PC-9 (cell line): Measurements from ENCODE around the gene SPINK8. TPM values are rescaled to one million over a fixed set of nuclear protein-coding genes. Genes with fewer than 3 reads are reported as not detected.

Experiments
- BruUV-seq: library from RNA; stranded (reverse); fragments of 400-500 nt; replicated peaks from 2 replicates; lab custom pipeline; 2021; lab: Mats Ljungman, UMichigan
- CTCF ChIA-PET: fragments of 300-600 bp; sonication (Branson Sonifier 250); formaldehyde crosslinking; loops from one replicate; lab custom pipeline; 2022; ENCODE audit warnings: antibody characterized with exemption; lab: Charles Lee
- POLR2A ChIA-PET: fragments of 300-600 bp; sonication (Branson Sonifier 250); formaldehyde crosslinking; loops from one replicate; lab custom pipeline; 2022; ENCODE audit warnings: antibody characterized with exemption; ENCODE audit not compliant: unreplicated experiment; lab: Charles Lee
- DNase-seq, 2 experiments: peaks; one replicate each; pipeline versions ENCODE4 v3.0.0 to v3.0.0-alpha.2; 2015 to 2022; ENCODE audit warnings: mixed read lengths in 1 of 2
- H2AFZ ChIP-seq: fragments of 200-600 bp; sonication (generic); 2 replicates; pipeline ENCODE4 v1.8.1; 2017; ENCODE audit warnings: antibody characterized with exemption
- H3F3A ChIP-seq: fragments of 200-600 bp; sonication (generic); 2 replicates; pipeline ENCODE4 v1.8.1; 2017; ENCODE audit warnings: antibody characterized with exemption, mild to moderate bottlenecking, low read depth; ENCODE audit not compliant: insufficient read depth
- H3K27ac ChIP-seq: fragments of 200-600 bp; sonication (generic); 2 replicates; pipeline ENCODE4 v1.6.1; 2016; ENCODE audit warnings: mixed run types
- H3K27me3 ChIP-seq: fragments of 200-600 bp; sonication (generic); 2 replicates; pipeline ENCODE4 v1.6.1; 2016; ENCODE audit warnings: low read depth, mixed run types; ENCODE audit not compliant: insufficient read depth
- H3K36me3 ChIP-seq: fragments of 200-600 bp; sonication (generic); 2 replicates; pipeline ENCODE4 v1.6.1; 2016; ENCODE audit warnings: low read depth, mixed run types
- H3K4me1 ChIP-seq: fragments of 200-600 bp; sonication (generic); replicated peaks from 2 replicates; pipeline ENCODE4 v1.6.1; 2016; ENCODE audit warnings: mixed run types; ENCODE audit not compliant: insufficient read depth
- H3K4me2 ChIP-seq: fragments of 200-600 bp; sonication (generic); 2 replicates; pipeline ENCODE4 v1.6.1; 2017; ENCODE audit warnings: mixed run types
- H3K4me3 ChIP-seq: fragments of 200-600 bp; sonication (generic); 2 replicates; pipeline ENCODE4 v1.6.1; 2016; ENCODE audit warnings: mixed run types
- H3K79me2 ChIP-seq: fragments of 200-600 bp; sonication (generic); 2 replicates; pipeline ENCODE4 v1.6.1; 2017; ENCODE audit warnings: low read depth, mixed run types
- H3K9me2 ChIP-seq: fragments of 200-600 bp; sonication (generic); 2 replicates; pipeline ENCODE4 v1.8.1; 2017; ENCODE audit warnings: mild to moderate bottlenecking; ENCODE audit not compliant: insufficient read depth
- H3K9me3 ChIP-seq: fragments of 200-600 bp; sonication (generic); 2 replicates; pipeline ENCODE4 v1.8.1; 2016; ENCODE audit warnings: low read depth; ENCODE audit not compliant: insufficient read depth
- H4K20me1 ChIP-seq: fragments of 200-600 bp; sonication (generic); 2 replicates; pipeline ENCODE4 v1.8.1; 2017; ENCODE audit not compliant: insufficient read depth
- CTCF ChIP-seq: fragments of 200-600 bp; sonication (generic); conservative IDR thresholded peaks from 2 replicates; pipeline ENCODE4 v1.6.1; 2017; ENCODE audit warnings: mixed run types, antibody characterized with exemption, mild to moderate bottlenecking, moderate library complexity
- EZH2 ChIP-seq: fragments of 200-600 bp; sonication (generic); IDR thresholded peaks from 2 replicates; pipeline ENCODE4 v1.8.0; 2017; ENCODE audit warnings: antibody characterized with exemption, low read depth
- intact Hi-C: fragments of 100-400 bp; cut with micrococcal nuclease; formaldehyde crosslinking; loops from one replicate; pipeline ENCODE4 v1.10.0; 2022; ENCODE audit not compliant: unreplicated experiment
- total RNA-seq: library from RNA; stranded (reverse); gene quantifications from 2 replicates; pipeline ENCODE4 v1.2.3, GENCODE V29; 2021

SPINK8 gene
- total RNA-seq, 1 experiment from 2014 or later = not detected

- Histone ChIP-seq H3K4me2 (no peak overlapping the region), H2AFZ (no peak overlapping the region), H3K27me3 (no peaks in the 10 kb centered on the region), H3K36me3 (no peaks in the 10 kb centered on the region), H3K4me3 (no peak overlapping the region), H4K20me1 (no peaks in the 10 kb centered on the region), H3K9me3 (no peaks in the 10 kb centered on the region), H3K27ac (no peak overlapping the region), H3K9me2 (no peaks in the 10 kb centered on the region), H3F3A (no peaks in the 10 kb centered on the region), H3K4me1 (no peaks in the 10 kb centered on the region; the same call in 1 of the 2 replicates), H3K79me2 (no peaks in the 10 kb centered on the region)
- ChIA-PET POLR2A (no interaction called here), CTCF (no interaction called here)
- TF ChIP-seq CTCF = no peak
- no peak for TF ChIP-seq EZH2
- peak in 1 of 2 experiments; percentile 61 for DNase-seq
- intact Hi-C loops = no loop called here
- no TSS peak for BruUV-seq
Measured at GRCh38 chr3:48356419-48356818, 23.0 kb upstream of the SPINK8 start.

GRCh38 chr3:48353987-48354386 is 20.5 kb upstream of the SPINK8 start:
- Histone ChIP-seq H3K9me3 (no peaks in the 10 kb centered on the region), H3K4me2 (no peak overlapping the region), H3K27me3 (no peaks in the 10 kb centered on the region), H4K20me1 (no peaks in the 10 kb centered on the region), H3K79me2 (no peaks in the 10 kb centered on the region), H3K27ac (no peak overlapping the region), H3F3A (no peaks in the 10 kb centered on the region), H3K36me3 (no peaks in the 10 kb centered on the region), H2AFZ (no peak overlapping the region), H3K4me1 (no peaks in the 10 kb centered on the region; the same call in 1 of the 2 replicates), H3K9me2 (no peaks in the 10 kb centered on the region), H3K4me3 (no peak overlapping the region)
- ChIA-PET CTCF (no interaction called here), POLR2A (no interaction called here)
- DNase-seq = no peak
- intact Hi-C loops = no loop called here
- TF ChIP-seq CTCF = no peak
- no peak for TF ChIP-seq EZH2
- no TSS peak for BruUV-seq

- Histone ChIP-seq H3K27me3 (no peaks in the 10 kb centered on the region), H3K79me2 (no peaks in the 10 kb centered on the region), H3K4me2 (no peak overlapping the region), H3K4me1 (no peaks in the 10 kb centered on the region; the same call in 1 of the 2 replicates), H3F3A (no peaks in the 10 kb centered on the region), H4K20me1 (no peaks in the 10 kb centered on the region), H3K27ac (no peak overlapping the region), H3K9me2 (no peaks in the 10 kb centered on the region), H3K9me3 (no peaks in the 10 kb centered on the region), H3K4me3 (no peak overlapping the region), H3K36me3 (no peaks in the 10 kb centered on the region), H2AFZ (no peak overlapping the region)
- intact Hi-C loops = no loop called here
- DNase-seq = peak in 1 of 2 experiments; percentile 12
- ChIA-PET CTCF (no interaction called here), POLR2A (no interaction called here)
- TF ChIP-seq CTCF = no peak
- TF ChIP-seq EZH2 = no peak
- BruUV-seq = no TSS peak
Measured at GRCh38 chr3:48352546-48352945, 19.1 kb upstream of the SPINK8 start.
